NB4 (cell line): ENCODE data around the gene MAP3K8.
A peak's percentile ranks its signal among the peaks of the same experiment; 100 is the strongest.

Experiments
- DNase-seq: peaks from one replicate; pipeline ENCODE4 v3.0.0; 2010; ENCODE audit warnings: low read depth
- H3K4me3 ChIP-seq: one replicate; pipeline ENCODE4 v1.5.1; 2011; ENCODE audit warnings: mild to moderate bottlenecking, low read depth, low read length, moderate library complexity
- CTCF ChIP-seq: IDR thresholded peaks from one replicate; pipeline ENCODE4 v1.5.1; 2012; ENCODE audit warnings: low read depth, low read length
- MAX ChIP-seq: IDR thresholded peaks from 2 replicates; pipeline ENCODE4 v1.6.1; 2011; ENCODE audit warnings: low read depth, low read length
- MYC ChIP-seq: IDR thresholded peaks from 2 replicates; pipeline ENCODE4 v1.6.1; 2011; ENCODE audit warnings: low read depth, low read length
- POLR2A ChIP-seq: IDR thresholded peaks from 2 replicates; pipeline ENCODE4 v1.6.1; 2011; ENCODE audit warnings: mild to moderate bottlenecking; ENCODE audit not compliant: insufficient read length; ENCODE audit errors: extremely low read depth

MAP3K8 gene

GRCh38 chr10:30433730-30434272 is at the start of gene MAP3K8:
Gene MAP3K8 (plus strand): TSS chr10:30434184. CDS start chr10:30438939, 4,755 bp downstream.
- TF ChIP-seq MYC (no peak; the same call in 1 of the 2 replicates), MAX (no peak), POLR2A (peak; percentile 65), CTCF (no peak)
- peak within 1 kb of the TSS; percentile 75 for H3K4me3 ChIP-seq
- peak; percentile 94 for DNase-seq

DNA sequence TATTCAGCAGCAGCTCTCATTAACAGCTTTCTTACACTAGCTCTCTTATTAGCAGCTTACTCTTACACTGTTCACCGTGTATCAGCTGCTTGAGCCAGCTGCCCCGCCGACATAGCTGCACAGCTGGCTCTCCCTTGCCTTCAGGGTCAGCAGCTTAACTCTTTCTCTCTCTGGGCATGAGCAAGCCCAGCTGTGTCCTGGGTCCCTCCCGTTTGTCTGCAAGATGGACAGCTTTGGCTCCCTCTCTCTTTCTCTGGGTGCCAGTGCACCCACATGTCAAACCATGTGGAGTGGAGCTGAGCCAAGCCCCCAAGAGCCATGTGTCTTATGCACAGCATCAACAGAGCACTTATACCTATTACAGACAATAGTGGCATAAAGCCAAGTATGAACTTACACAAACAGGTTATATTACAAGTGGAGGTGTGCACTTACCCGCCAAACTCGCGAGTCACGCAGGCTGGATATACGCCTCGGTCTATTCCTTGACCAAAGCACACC is 49.2 kb upstream of the MAP3K8 start:
- TF ChIP-seq MAX, result peak; percentile 84
- TF ChIP-seq POLR2A, result no peak
- TF ChIP-seq MYC, result peak; percentile 83
- TF ChIP-seq CTCF, result peak; percentile 30
- DNase-seq, result peak; percentile 59
- H3K4me3 ChIP-seq, result no peak overlapping the region

- H3K4me3 ChIP-seq, result no peak overlapping the region
- DNase-seq, result no peak
- TF ChIP-seq POLR2A (no peak), CTCF (no peak), MYC (no peak), MAX (no peak)
Observed at GRCh38 chr10:30386801-30387588, 47.0 kb upstream of the MAP3K8 start.

GRCh38 chr10:30387646-30388243 is 46.2 kb upstream of the MAP3K8 start:
- no peak for DNase-seq
- TF ChIP-seq MYC (no peak), CTCF (no peak), MAX (no peak), POLR2A (no peak)
- no peak overlapping the region for H3K4me3 ChIP-seq

GRCh38 chr10:30389543-30389942 is 44.4 kb upstream of the MAP3K8 start:
- no peak overlapping the region for H3K4me3 ChIP-seq
- DNase-seq, result no peak
- TF ChIP-seq CTCF, result no peak
- no peak for TF ChIP-seq MYC
- TF ChIP-seq POLR2A, result no peak
- no peak for TF ChIP-seq MAX
